ENCODE data around the gene ANKLE1. TPM values are rescaled to one million over a fixed set of nuclear protein-coding genes. Genes with fewer than 3 reads are reported as not detected.
"Not testable (repeated sequence)": the region's sequence is repeated elsewhere in the genome, so short reads cannot be mapped to it uniquely, and the experiment has no call there.

Gene ANKLE1
- total RNA-seq, 1 donor from 2014 or later = 0.99 TPM

GRCh38 chr19:17266026-17266425 lies 15.7 kb upstream of the ANKLE1 start:
- Mint-ChIP-seq H3K9me3 (ENCODE audit: unreplicated experiment) (no peaks in the 10 kb centered on the region), H3K4me1 (ENCODE audit: unreplicated experiment) (peaks cover 7% of the 10 kb centered on the region), H3K4me3 (ENCODE audit: unreplicated experiment) (no peak overlapping the region), H3K27me3 (ENCODE audit: unreplicated experiment) (no peaks in the 10 kb centered on the region), H3K27ac (ENCODE audit: unreplicated experiment) (no peak overlapping the region), H3K36me3 (ENCODE audit: unreplicated experiment) (peaks cover 3% of the 10 kb centered on the region)
- no peak for DNase-seq (ENCODE audit: extremely low spot score, unreplicated experiment)
- no peak for TF ChIP-seq CTCF (IDR thresholded peaks at IDR 0.05)

GRCh38 chr19:17266589-17266974 lies 15.1 kb upstream of the ANKLE1 start:
- peaks cover 8% of the 10 kb centered on the region for H3K36me3 Mint-ChIP-seq (ENCODE audit: unreplicated experiment)
- no peaks in the 10 kb centered on the region for H3K27me3 Mint-ChIP-seq (ENCODE audit: unreplicated experiment)
- no peak overlapping the region for H3K4me3 Mint-ChIP-seq (ENCODE audit: unreplicated experiment)
- no peak for TF ChIP-seq CTCF (IDR thresholded peaks at IDR 0.05)
- H3K27ac Mint-ChIP-seq (ENCODE audit: unreplicated experiment) = peak overlapping the region; percentile 89
- H3K4me1 Mint-ChIP-seq (ENCODE audit: unreplicated experiment) = peaks cover 7% of the 10 kb centered on the region
- DNase-seq (ENCODE audit: extremely low spot score, unreplicated experiment) = no peak
- no peaks in the 10 kb centered on the region for H3K9me3 Mint-ChIP-seq (ENCODE audit: unreplicated experiment)

GRCh38 chr19:17266975-17267788 lies 14.5 kb upstream of the ANKLE1 start, which contains the start of gene BABAM1:
Gene BABAM1 (plus strand): TSS chr19:17267443. CDS start chr19:17268807, 1,364 bp downstream.
- Mint-ChIP-seq H3K27me3 (ENCODE audit: unreplicated experiment) (no peaks in the 10 kb centered on the region), H3K9me3 (ENCODE audit: unreplicated experiment) (no peaks in the 10 kb centered on the region), H3K4me3 (ENCODE audit: unreplicated experiment) (peak within 1 kb of the TSS; percentile 84), H3K4me1 (ENCODE audit: unreplicated experiment) (peaks cover 7% of the 10 kb centered on the region), H3K36me3 (ENCODE audit: unreplicated experiment) (peaks cover 9% of the 10 kb centered on the region), H3K27ac (ENCODE audit: unreplicated experiment) (peak within 1 kb of the TSS; percentile 89)
- peak; percentile 98 for DNase-seq (ENCODE audit: extremely low spot score, unreplicated experiment)
- no peak for TF ChIP-seq CTCF (IDR thresholded peaks at IDR 0.05)

GRCh38 chr19:17268754-17269153 lies 12.9 kb upstream of the ANKLE1 start:
- H3K4me1 Mint-ChIP-seq (ENCODE audit: unreplicated experiment) = peaks cover 7% of the 10 kb centered on the region
- H3K4me3 Mint-ChIP-seq (ENCODE audit: unreplicated experiment) = peak overlapping the region; percentile 84
- no peak for DNase-seq (ENCODE audit: extremely low spot score, unreplicated experiment)
- H3K36me3 Mint-ChIP-seq (ENCODE audit: unreplicated experiment) = peaks cover 11% of the 10 kb centered on the region
- H3K27me3 Mint-ChIP-seq (ENCODE audit: unreplicated experiment) = no peaks in the 10 kb centered on the region
- no peak overlapping the region for H3K27ac Mint-ChIP-seq (ENCODE audit: unreplicated experiment)
- TF ChIP-seq CTCF (IDR thresholded peaks at IDR 0.05) = no peak
- H3K9me3 Mint-ChIP-seq (ENCODE audit: unreplicated experiment) = no peaks in the 10 kb centered on the region

GRCh38 chr19:17274892-17275291 lies 6.8 kb upstream of the ANKLE1 start:
- not testable (repeated sequence) for H3K4me1 Mint-ChIP-seq (ENCODE audit: unreplicated experiment); H3K27me3 Mint-ChIP-seq (ENCODE audit: unreplicated experiment); H3K4me3 Mint-ChIP-seq (ENCODE audit: unreplicated experiment); H3K9me3 Mint-ChIP-seq (ENCODE audit: unreplicated experiment); H3K27ac Mint-ChIP-seq (ENCODE audit: unreplicated experiment); DNase-seq (ENCODE audit: extremely low spot score, unreplicated experiment)
- peaks cover 27% of the 10 kb centered on the region for H3K36me3 Mint-ChIP-seq (ENCODE audit: unreplicated experiment)

Data from osteocyte (in vitro differentiated cells).